Activated CD8-positive, alpha-beta T cell treated with anti-CD3 and anti-CD28 coated beads for 36 hours (primary cell): Measurements from ENCODE around the gene LSM12. TPM values are rescaled to one million over a fixed set of nuclear protein-coding genes. Genes with fewer than 3 reads are reported as not detected.

ENCODE experiments used
- ATAC-seq: fragments of 200-7000 bp; cut with Tn5 transposase; one replicate; pipeline ENCODE4 v1.10.0; 2021; ENCODE audit warnings: mild to moderate bottlenecking, moderate library complexity
- CTCF ChIA-PET: fragments of 350-600 bp; sonication (Branson Sonifier 250); formaldehyde crosslinking; loops from one replicate; lab custom pipeline; 2021; ENCODE audit warnings: antibody characterized with exemption; lab: Charles Lee
- POLR2A ChIA-PET: fragments of 350-600 bp; sonication (Branson Sonifier 250); formaldehyde crosslinking; loops from one replicate; lab custom pipeline; 2021; ENCODE audit warnings: antibody characterized with exemption; lab: Charles Lee
- DNase-seq: peaks from one replicate; pipeline ENCODE4 v3.0.0-alpha.2; 2020
- H3K27ac Mint-ChIP-seq: one replicate; pipeline ENCODE4 v1.8.0; 2021; ENCODE audit warnings: mild to moderate bottlenecking, mixed read lengths
- H3K27me3 Mint-ChIP-seq: one replicate; pipeline ENCODE4 v1.8.0; 2021; ENCODE audit warnings: mixed read lengths
- H3K36me3 Mint-ChIP-seq: one replicate; pipeline ENCODE4 v1.8.0; 2021; ENCODE audit warnings: low read depth, mixed read lengths
- H3K4me1 Mint-ChIP-seq: one replicate; pipeline ENCODE4 v1.8.0; 2021; ENCODE audit warnings: low read depth, mixed read lengths
- H3K4me3 Mint-ChIP-seq: one replicate; pipeline ENCODE4 v1.8.0; 2021; ENCODE audit warnings: mild to moderate bottlenecking, moderate library complexity, mixed read lengths
- H3K9me3 Mint-ChIP-seq: one replicate; pipeline ENCODE4 v1.8.0; 2021; ENCODE audit warnings: mixed read lengths
- intact Hi-C: fragments of 100-400 bp; cut with micrococcal nuclease; formaldehyde crosslinking; loops from one replicate; pipeline ENCODE4 v1.10.0; 2022
- total RNA-seq, 2 experiments: library from RNA; stranded (reverse); gene quantifications; one replicate each; pipeline ENCODE4 v1.2.3, GENCODE V29; 2021
- TF ChIP-seq, protein P1 (sequence below): fragments of 200-600 bp; IDR thresholded peaks from one replicate; pipeline ENCODE4 v1.8.0; 2022; ENCODE audit warnings: antibody characterized with exemption, mild to moderate bottlenecking

Gene LSM12
- total RNA-seq, 2 experiments from 2014 or later: 104 to 110 TPM

DNA sequence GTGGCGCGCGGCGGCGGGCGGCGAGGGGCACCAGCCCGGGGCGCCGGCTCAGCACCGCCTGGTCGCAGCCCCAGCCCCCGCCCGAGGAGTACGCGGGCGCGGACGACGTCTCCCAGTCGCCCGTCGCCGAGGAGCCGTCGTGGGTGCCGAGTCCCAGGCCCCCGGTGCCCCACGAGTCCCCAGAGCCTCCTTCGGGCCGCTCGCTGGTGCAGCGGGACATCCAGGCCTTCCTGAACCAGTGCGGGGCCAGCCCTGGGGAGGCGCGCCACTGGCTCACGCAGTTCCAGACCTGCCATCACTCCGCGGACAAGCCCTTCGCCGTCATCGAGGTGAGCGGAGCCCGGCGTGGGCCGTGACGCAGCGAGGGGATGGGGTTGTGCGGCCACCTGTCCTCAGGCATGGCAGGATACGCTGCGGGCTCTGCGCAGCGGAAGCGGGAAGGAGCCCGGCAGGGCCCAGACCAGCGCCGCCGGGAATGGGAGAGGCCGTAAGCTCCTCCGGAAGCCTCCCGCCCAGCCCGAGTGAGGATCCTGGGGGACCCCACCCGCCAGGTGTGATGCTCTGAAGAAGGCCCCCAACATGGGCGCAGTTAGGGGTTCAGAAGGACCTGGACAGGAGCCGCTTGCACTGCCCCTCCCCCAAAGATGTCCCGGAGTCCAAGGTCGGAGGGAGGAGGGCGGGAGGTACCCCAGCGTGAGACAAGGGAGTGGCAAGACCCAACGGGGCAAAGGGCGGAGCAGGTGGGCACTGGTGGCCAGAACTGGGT lies 61.5 kb downstream of the LSM12 start:
- no peak for ATAC-seq
- no peak overlapping the region for H3K27ac Mint-ChIP-seq
- intact Hi-C loops: no loop called here

DNA sequence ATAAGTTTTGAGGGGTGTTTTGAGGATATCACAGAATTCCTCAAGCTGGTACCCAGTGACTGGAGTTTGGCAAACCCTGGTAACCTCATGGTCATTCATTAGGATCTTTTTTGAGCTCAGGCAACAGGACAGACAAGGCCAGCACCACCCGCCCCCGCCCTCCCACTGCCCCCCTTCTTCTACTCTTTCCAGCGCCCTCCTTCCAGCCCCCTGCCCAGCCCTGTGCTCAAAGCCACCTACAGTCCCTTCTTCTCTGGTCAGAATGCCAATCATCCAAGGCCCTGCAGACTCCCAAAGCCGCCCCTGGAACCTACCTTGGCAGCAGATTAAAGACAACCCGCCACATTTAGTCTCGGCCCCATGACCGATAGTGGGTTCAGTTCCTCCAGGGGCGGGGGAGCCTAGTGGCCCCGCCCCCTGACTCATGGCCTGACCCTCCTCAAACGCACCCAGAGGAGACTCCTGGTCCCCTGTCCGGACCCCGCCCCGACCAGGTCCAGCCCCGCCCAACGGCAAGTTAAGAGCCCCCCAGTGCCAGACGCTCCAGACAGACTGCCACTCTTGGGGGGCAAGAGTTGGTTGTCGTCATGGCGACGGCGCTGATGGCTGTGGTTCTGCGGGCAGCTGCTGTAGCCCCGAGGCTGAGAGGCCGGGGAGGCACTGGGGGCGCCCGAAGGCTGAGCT lies 62.3 kb downstream of the LSM12 start, which contains the start of gene NAGS:
Gene NAGS, plus strand, starts transcription at position 546 of the 684 bp plus-strand sequence. Its CDS starts 42 bp downstream, at position 588.
- Mint-ChIP-seq H3K27me3 (peaks cover 17% of the 10 kb centered on the region), H3K36me3 (peaks cover 7% of the 10 kb centered on the region), H3K9me3 (no peaks in the 10 kb centered on the region), H3K4me3 (peak within 1 kb of the TSS; percentile 29), H3K4me1 (peaks cover 24% of the 10 kb centered on the region), H3K27ac (no peak within 1 kb of the TSS)
- ATAC-seq: no peak
- ChIA-PET CTCF (interaction anchor here (1.3 to 3.4 kb wide), 2 partner anchors 21 to 61 kb away, joined by 3 to 12 read pairs; partner anchors contain the start of gene PPY), POLR2A (interaction anchor here (1.1 to 1.4 kb wide), 2 partner anchors 10 to 47 kb away, joined by 3 to 5 read pairs; partner anchors contain the start of gene TMEM101)
- DNase-seq: peak; percentile 30
- TF ChIP-seq, protein P1, sequence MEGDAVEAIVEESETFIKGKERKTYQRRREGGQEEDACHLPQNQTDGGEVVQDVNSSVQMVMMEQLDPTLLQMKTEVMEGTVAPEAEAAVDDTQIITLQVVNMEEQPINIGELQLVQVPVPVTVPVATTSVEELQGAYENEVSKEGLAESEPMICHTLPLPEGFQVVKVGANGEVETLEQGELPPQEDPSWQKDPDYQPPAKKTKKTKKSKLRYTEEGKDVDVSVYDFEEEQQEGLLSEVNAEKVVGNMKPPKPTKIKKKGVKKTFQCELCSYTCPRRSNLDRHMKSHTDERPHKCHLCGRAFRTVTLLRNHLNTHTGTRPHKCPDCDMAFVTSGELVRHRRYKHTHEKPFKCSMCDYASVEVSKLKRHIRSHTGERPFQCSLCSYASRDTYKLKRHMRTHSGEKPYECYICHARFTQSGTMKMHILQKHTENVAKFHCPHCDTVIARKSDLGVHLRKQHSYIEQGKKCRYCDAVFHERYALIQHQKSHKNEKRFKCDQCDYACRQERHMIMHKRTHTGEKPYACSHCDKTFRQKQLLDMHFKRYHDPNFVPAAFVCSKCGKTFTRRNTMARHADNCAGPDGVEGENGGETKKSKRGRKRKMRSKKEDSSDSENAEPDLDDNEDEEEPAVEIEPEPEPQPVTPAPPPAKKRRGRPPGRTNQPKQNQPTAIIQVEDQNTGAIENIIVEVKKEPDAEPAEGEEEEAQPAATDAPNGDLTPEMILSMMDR: no peak
- intact Hi-C loops: no loop called here

More for the DNA sequence above, 61.5 kb downstream of the LSM12 start:
- peaks cover 9% of the 10 kb centered on the region for H3K36me3 Mint-ChIP-seq
- TF ChIP-seq, protein P1: no peak
- POLR2A ChIA-PET: interaction anchor here (1.1 to 1.4 kb wide), 2 partner anchors 10 to 47 kb away, joined by 3 to 5 read pairs; partner anchors contain the start of gene TMEM101
- H3K9me3 Mint-ChIP-seq: no peaks in the 10 kb centered on the region
- peak overlapping the region; percentile 29 for H3K4me3 Mint-ChIP-seq
- peaks cover 17% of the 10 kb centered on the region for H3K27me3 Mint-ChIP-seq
- CTCF ChIA-PET: interaction anchor here (0.8 to 1.3 kb wide), 3 partner anchors 22 to 98 kb away, joined by 3 to 4 read pairs (median 3); partner anchors contain the start of gene MPP2
- H3K4me1 Mint-ChIP-seq: peaks cover 24% of the 10 kb centered on the region
- peak; percentile 41 for DNase-seq

DNA sequence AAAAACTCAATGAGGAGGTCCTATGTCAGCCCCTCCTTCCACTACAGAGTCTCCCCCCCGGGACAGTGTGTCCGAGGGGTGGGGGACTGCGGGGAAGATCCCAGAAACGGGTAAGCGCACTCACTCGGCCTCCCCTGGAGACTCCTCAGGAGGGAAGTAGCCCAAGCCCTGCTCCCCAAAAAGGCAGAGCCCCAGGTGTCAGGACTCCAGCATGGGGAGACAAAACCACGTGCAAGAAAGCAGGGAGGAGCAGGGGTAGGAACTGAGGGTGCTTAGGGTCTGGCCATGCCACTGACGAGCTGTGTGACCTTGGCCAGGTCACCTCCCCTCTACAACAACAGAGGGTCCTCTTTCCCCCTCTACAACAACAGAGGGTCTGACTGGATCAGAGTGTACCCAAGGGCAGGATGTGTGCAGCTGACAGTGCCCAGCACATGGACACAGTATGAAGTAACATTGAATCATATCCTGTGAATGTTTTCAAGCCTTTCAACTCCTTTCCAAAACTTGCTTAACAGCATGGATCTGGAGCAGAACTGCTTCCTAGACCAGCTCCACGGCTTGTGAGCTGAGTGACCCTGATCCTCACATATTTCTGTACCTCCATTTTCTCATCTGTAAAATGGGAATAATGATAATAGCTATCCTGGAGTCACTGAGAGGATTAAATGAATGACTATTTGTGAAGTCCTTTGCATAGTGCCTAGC lies 64.2 kb downstream of the LSM12 start:
- DNase-seq: no peak
- Mint-ChIP-seq H3K4me1 (peaks cover 13% of the 10 kb centered on the region), H3K27me3 (peaks cover 17% of the 10 kb centered on the region), H3K9me3 (no peaks in the 10 kb centered on the region), H3K36me3 (no peaks in the 10 kb centered on the region), H3K4me3 (no peak overlapping the region), H3K27ac (no peak overlapping the region)
- ATAC-seq: no peak
- intact Hi-C loops: no loop called here
- POLR2A ChIA-PET: interaction anchor here (1.0 kb wide), 1 partner anchor 19 kb away, joined by 5 read pairs; no protein-coding TSS in a partner anchor
- CTCF ChIA-PET: interaction anchor here (0.9 to 3.4 kb wide), 4 partner anchors 9 to 123 kb away, joined by 3 to 12 read pairs (median 3); partner anchors contain the start of gene PPY
- TF ChIP-seq, protein P1: no peak

DNA sequence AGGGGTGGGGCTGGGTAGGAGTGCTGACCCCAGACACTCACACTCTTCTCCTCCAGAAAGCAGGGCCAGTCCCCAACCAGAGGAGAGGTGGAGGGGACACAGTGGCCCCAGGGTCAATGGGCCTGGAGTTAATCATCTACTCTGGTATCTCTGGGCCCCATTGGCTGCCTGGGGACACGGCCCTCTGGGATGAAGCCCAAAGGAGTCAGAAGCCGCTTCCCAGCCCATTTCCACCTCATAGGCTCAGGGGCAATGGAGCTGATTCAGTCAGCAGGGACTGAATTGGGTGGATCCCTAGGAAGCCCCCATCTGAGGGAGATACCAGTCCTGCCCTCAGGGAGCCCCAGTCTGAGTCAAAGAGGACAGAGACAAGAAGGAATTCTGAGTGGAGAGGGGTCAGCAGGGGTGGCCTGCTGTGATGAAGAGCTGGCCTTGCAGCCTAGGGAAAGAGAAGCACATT lies 65.0 kb downstream of the LSM12 start:
- POLR2A ChIA-PET: no interaction called here

More for the DNA sequence above, 65.0 kb downstream of the LSM12 start:
- intact Hi-C loops: no loop called here
- no peak overlapping the region for H3K4me3 Mint-ChIP-seq
- no peak for DNase-seq
- peaks cover 9% of the 10 kb centered on the region for H3K4me1 Mint-ChIP-seq
- H3K27ac Mint-ChIP-seq: peak overlapping the region; percentile 53
- H3K27me3 Mint-ChIP-seq: peaks cover 18% of the 10 kb centered on the region
- TF ChIP-seq, protein P1: no peak
- H3K9me3 Mint-ChIP-seq: no peaks in the 10 kb centered on the region
- no peak for ATAC-seq
- CTCF ChIA-PET: interaction anchor here (3.4 kb wide), 1 partner anchor 58 kb away, joined by 12 read pairs; the partner anchor contains the start of gene PPY
- no peaks in the 10 kb centered on the region for H3K36me3 Mint-ChIP-seq
